MCF 10A (cell line): ENCODE results near the gene BNC2. TPM values are rescaled to one million over a fixed set of nuclear protein-coding genes. Genes with fewer than 3 reads are reported as not detected.

Experiments used
- BruUV-seq: library from RNA; stranded (reverse); fragments of 400-500 nt; replicated peaks from 2 replicates; lab custom pipeline; 2021; lab: Mats Ljungman, UMichigan
- CTCF ChIA-PET: fragments of 300-600 bp; sonication (Branson Sonifier 250); formaldehyde crosslinking; extraction: SDS; loops from one replicate; lab custom pipeline; 2021; ENCODE audit warnings: antibody characterized with exemption, inconsistent platforms; lab: Yijun Ruan, JAX
- POLR2A ChIA-PET: fragments of 300-600, 350-650 bp; sonication (Branson Sonifier 250); formaldehyde crosslinking; extraction: SDS; loops from one replicate; lab custom pipeline; 2020; ENCODE audit warnings: antibody characterized with exemption, inconsistent platforms; lab: Yijun Ruan, JAX
- DNase-seq: peaks from one replicate; pipeline ENCODE4 v3.0.0-alpha.2; 2018; ENCODE audit not compliant: unreplicated experiment
- H3K27ac Mint-ChIP-seq: one replicate; pipeline ENCODE4 v1.8.0; 2022; ENCODE audit warnings: mild to moderate bottlenecking, low read depth, mixed read lengths; ENCODE audit not compliant: unreplicated experiment
- H3K27me3 Mint-ChIP-seq: one replicate; pipeline ENCODE4 v1.8.0; 2022; ENCODE audit warnings: mixed read lengths; ENCODE audit not compliant: insufficient read depth, unreplicated experiment
- H3K36me3 Mint-ChIP-seq: one replicate; pipeline ENCODE4 v1.8.0; 2022; ENCODE audit warnings: mild to moderate bottlenecking, moderate library complexity, mixed read lengths; ENCODE audit not compliant: insufficient read depth, unreplicated experiment
- H3K4me1 Mint-ChIP-seq: one replicate; pipeline ENCODE4 v1.8.0; 2022; ENCODE audit warnings: mixed read lengths; ENCODE audit not compliant: insufficient read depth, unreplicated experiment
- H3K4me3 Mint-ChIP-seq: one replicate; pipeline ENCODE4 v1.8.0; 2022; ENCODE audit warnings: mild to moderate bottlenecking, moderate library complexity, mixed read lengths; ENCODE audit not compliant: unreplicated experiment
- H3K9me3 Mint-ChIP-seq: one replicate; pipeline ENCODE4 v1.8.0; 2022; ENCODE audit warnings: mixed read lengths; ENCODE audit not compliant: unreplicated experiment
- CTCF ChIP-seq: fragments of 200-600 bp; IDR thresholded peaks from one replicate; pipeline ENCODE4 v1.8.0; 2022; ENCODE audit warnings: antibody characterized with exemption, mild to moderate bottlenecking; ENCODE audit not compliant: unreplicated experiment
- intact Hi-C: fragments of 100-400 bp; cut with micrococcal nuclease; formaldehyde crosslinking; loops from 2 replicates; pipeline ENCODE4 v1.14.1; 2022
- total RNA-seq: library from RNA; stranded (reverse); gene quantifications from 2 replicates; pipeline ENCODE4 v1.2.3, GENCODE V29; 2022

The BNC2 gene
- total RNA-seq, 1 experiment from 2014 or later = not detected

- DNase-seq = no peak
- intact Hi-C loops = no loop called here
- BruUV-seq = no TSS peak
- ChIA-PET POLR2A (no interaction called here), CTCF (interaction anchor here (1.0 kb wide), 1 partner anchor 12 kb away, joined by 4 read pairs; no protein-coding TSS in a partner anchor)
- no peak overlapping the region for H3K27ac Mint-ChIP-seq
- H3K4me1 Mint-ChIP-seq = peaks cover 6% of the 10 kb centered on the region
- H3K4me3 Mint-ChIP-seq = no peak overlapping the region
- no peak for TF ChIP-seq CTCF
- H3K9me3 Mint-ChIP-seq = no peaks in the 10 kb centered on the region
- peaks cover 23% of the 10 kb centered on the region for H3K27me3 Mint-ChIP-seq
- no peaks in the 10 kb centered on the region for H3K36me3 Mint-ChIP-seq
Observed at GRCh38 chr9:16656432-16657169, 213.9 kb downstream of the BNC2 start.

GRCh38 chr9:16654596-16655126, 215.8 kb downstream of the BNC2 start:
- Mint-ChIP-seq H3K9me3 (no peaks in the 10 kb centered on the region), H3K4me3 (no peak overlapping the region), H3K4me1 (peaks cover 6% of the 10 kb centered on the region), H3K27ac (no peak overlapping the region), H3K36me3 (no peaks in the 10 kb centered on the region), H3K27me3 (peaks cover 23% of the 10 kb centered on the region)
- CTCF ChIA-PET = no interaction called here
- intact Hi-C loops = no loop called here
- BruUV-seq = no TSS peak
- no peak for DNase-seq
- TF ChIP-seq CTCF = no peak
- POLR2A ChIA-PET = interaction anchor here (1.2 kb wide), 1 partner anchor 12 kb away, joined by 3 read pairs; no protein-coding TSS in a partner anchor

GRCh38 chr9:16653491-16654399, 216.7 kb downstream of the BNC2 start:
- ChIA-PET POLR2A (interaction anchor here (1.2 kb wide), 1 partner anchor 11 kb away, joined by 3 read pairs; no protein-coding TSS in a partner anchor), CTCF (interaction anchor here (0.7 kb wide), 1 partner anchor 329 kb away, joined by 3 read pairs; no protein-coding TSS in a partner anchor)
- peaks cover 6% of the 10 kb centered on the region for H3K4me1 Mint-ChIP-seq
- H3K36me3 Mint-ChIP-seq = no peaks in the 10 kb centered on the region
- peaks cover 23% of the 10 kb centered on the region for H3K27me3 Mint-ChIP-seq
- no peaks in the 10 kb centered on the region for H3K9me3 Mint-ChIP-seq
- no peak for DNase-seq
- BruUV-seq = no TSS peak
- TF ChIP-seq CTCF = no peak
- H3K4me3 Mint-ChIP-seq = no peak overlapping the region
- H3K27ac Mint-ChIP-seq = no peak overlapping the region
- intact Hi-C loops = no loop called here

- no peak overlapping the region for H3K27ac Mint-ChIP-seq
- H3K9me3 Mint-ChIP-seq = no peaks in the 10 kb centered on the region
- ChIA-PET CTCF (no interaction called here), POLR2A (no interaction called here)
- H3K27me3 Mint-ChIP-seq = peaks cover 21% of the 10 kb centered on the region
- intact Hi-C loops = no loop called here
- no peaks in the 10 kb centered on the region for H3K36me3 Mint-ChIP-seq
- no peak for DNase-seq
- no TSS peak for BruUV-seq
- TF ChIP-seq CTCF = no peak
- peaks cover 6% of the 10 kb centered on the region for H3K4me1 Mint-ChIP-seq
- H3K4me3 Mint-ChIP-seq = no peak overlapping the region
Observed at GRCh38 chr9:16652582-16652981, 217.9 kb downstream of the BNC2 start.
